A673 (cell line): ENCODE results near the gene LZIC. TPM values are rescaled to one million over a fixed set of nuclear protein-coding genes. Genes with fewer than 3 reads are reported as not detected.

Experiments used
- BruUV-seq: library from RNA; stranded (reverse); fragments of 400-500 nt; replicated peaks from 2 replicates; lab custom pipeline; 2021; lab: Mats Ljungman, UMichigan
- CTCF ChIA-PET: fragments of 300-600 bp; sonication (Branson Sonifier 250); formaldehyde crosslinking; loops from one replicate; lab custom pipeline; 2022; ENCODE audit warnings: antibody characterized with exemption; lab: Charles Lee
- POLR2A ChIA-PET: fragments of 300-600 bp; sonication (Branson Sonifier 250); formaldehyde crosslinking; loops from one replicate; lab custom pipeline; 2022; ENCODE audit warnings: antibody characterized with exemption; ENCODE audit not compliant: low non-redundant PET; lab: Charles Lee
- DNase-seq: peaks from one replicate; pipeline ENCODE4 v3.0.0-alpha.2; 2015; ENCODE audit warnings: low spot score
- H3K27ac ChIP-seq: fragments of 200-600 bp; sonication (generic); 2 replicates; pipeline ENCODE4 v1.5.1; 2016; ENCODE audit warnings: mixed run types, low read depth, mild to moderate bottlenecking, mixed read lengths, antibody characterized with exemption, low read length; ENCODE audit not compliant: poor library complexity, severe bottlenecking
- H3K27me3 ChIP-seq: fragments of 200-600 bp; sonication (generic); replicated peaks from 2 replicates; pipeline ENCODE4 v1.6.1; 2017; ENCODE audit warnings: mixed run types, low read depth, mild to moderate bottlenecking, mixed read lengths, antibody characterized with exemption, low read length; ENCODE audit not compliant: insufficient read depth, poor library complexity
- H3K36me3 ChIP-seq: fragments of 200-600 bp; sonication (generic); 2 replicates; pipeline ENCODE4 v1.6.1; 2016; ENCODE audit warnings: mixed run types, mild to moderate bottlenecking, mixed read lengths, antibody characterized with exemption, low read length; ENCODE audit not compliant: insufficient read depth, poor library complexity, severe bottlenecking
- H3K4me1 ChIP-seq: fragments of 200-600 bp; sonication (generic); 2 replicates; pipeline ENCODE4 v1.6.1; 2017; ENCODE audit warnings: mixed run types, mild to moderate bottlenecking, mixed read lengths, antibody characterized with exemption, low read length; ENCODE audit not compliant: insufficient read depth, poor library complexity, severe bottlenecking
- H3K4me3 ChIP-seq: fragments of 200-600 bp; sonication (generic); 2 replicates; pipeline ENCODE4 v1.5.1; 2016; ENCODE audit warnings: low read depth, mixed run types, mild to moderate bottlenecking, mixed read lengths, low read length; ENCODE audit not compliant: poor library complexity, severe bottlenecking
- H3K9me3 ChIP-seq: fragments of 200-600 bp; sonication (generic); 2 replicates; pipeline ENCODE4 v1.6.1; 2016; ENCODE audit warnings: mixed run types, low read depth, mild to moderate bottlenecking, mixed read lengths, antibody characterized with exemption, low read length; ENCODE audit not compliant: poor library complexity, severe bottlenecking
- CTCF ChIP-seq: fragments of 300-800, 200-600 bp; sonication (generic); conservative IDR thresholded peaks from 2 replicates; pipeline ENCODE4 v1.5.1; 2017; ENCODE audit warnings: low read depth, mild to moderate bottlenecking, antibody characterized with exemption, low read length, moderate library complexity, mixed read lengths
- EZH2 ChIP-seq: fragments of 200-600 bp; sonication (generic); IDR thresholded peaks from 2 replicates; pipeline ENCODE4 v1.6.1; 2017; ENCODE audit warnings: borderline replicate concordance, low read depth, mild to moderate bottlenecking, mixed read lengths, antibody characterized with exemption, low read length; ENCODE audit not compliant: poor library complexity, severe bottlenecking
- intact Hi-C: fragments of 100-400 bp; cut with micrococcal nuclease; formaldehyde crosslinking; loops from one replicate; pipeline ENCODE4 v1.10.0; 2022; ENCODE audit not compliant: unreplicated experiment
- total RNA-seq: library from RNA; stranded (reverse); gene quantifications from 2 replicates; pipeline ENCODE4 v1.2.3, GENCODE V29; 2021

The LZIC gene
- total RNA-seq, 1 experiment from 2014 or later = 53.7 TPM

- H3K4me1 ChIP-seq = peaks cover 17% of the 10 kb centered on the region
- BruUV-seq = no TSS peak
- ChIA-PET POLR2A (no interaction called here), CTCF (no interaction called here)
- H3K4me3 ChIP-seq = no peak overlapping the region
- intact Hi-C loops = no loop called here
- TF ChIP-seq CTCF = no peak
- TF ChIP-seq EZH2 = no peak
- no peak overlapping the region for H3K27ac ChIP-seq
- H3K9me3 ChIP-seq = no peaks in the 10 kb centered on the region
- DNase-seq = no peak
- peaks cover 8% of the 10 kb centered on the region for H3K36me3 ChIP-seq
- no peaks in the 10 kb centered on the region for H3K27me3 ChIP-seq
These were observed 15.9 kb downstream of the LZIC start for GRCh38 chr1:9927259-9927658.

GRCh38 chr1:9922342-9922741 lies 20.8 kb downstream of the LZIC start:
- no peaks in the 10 kb centered on the region for H3K9me3 ChIP-seq
- H3K4me3 ChIP-seq = no peak overlapping the region
- no peaks in the 10 kb centered on the region for H3K27me3 ChIP-seq
- TF ChIP-seq EZH2 (no peak), CTCF (no peak)
- intact Hi-C loops = no loop called here
- CTCF ChIA-PET = interaction anchor here (0.5 to 0.6 kb wide), 2 partner anchors 15 to 28 kb away, joined by 3 to 13 read pairs; no protein-coding TSS in a partner anchor
- H3K4me1 ChIP-seq = peaks cover 14% of the 10 kb centered on the region
- POLR2A ChIA-PET = no interaction called here
- H3K27ac ChIP-seq = no peak overlapping the region
- H3K36me3 ChIP-seq = no peaks in the 10 kb centered on the region
- BruUV-seq = no TSS peak
- peak; percentile 77 for DNase-seq

- CTCF ChIA-PET = no interaction called here
- intact Hi-C loops = no loop called here
- Histone ChIP-seq H3K27me3 (no peaks in the 10 kb centered on the region), H3K4me3 (no peak overlapping the region), H3K4me1 (peaks cover 14% of the 10 kb centered on the region), H3K27ac (no peak overlapping the region), H3K36me3 (no peaks in the 10 kb centered on the region), H3K9me3 (no peaks in the 10 kb centered on the region)
- POLR2A ChIA-PET = interaction anchor here (0.7 kb wide), 1 partner anchor 21 kb away, joined by 5 read pairs; no protein-coding TSS in a partner anchor
- DNase-seq = no peak
- BruUV-seq = no TSS peak
- TF ChIP-seq CTCF = no peak
- no peak for TF ChIP-seq EZH2
These were observed 22.6 kb downstream of the LZIC start for GRCh38 chr1:9920606-9921005.
